Lung (tissue), 12 donors: ENCODE results near the gene PRKG1. TPM values are rescaled to one million over a fixed set of nuclear protein-coding genes. Genes with fewer than 3 reads are reported as not detected.

ENCODE experiments used
- ATAC-seq: fragments of 200-7000 bp; cut with Tn5 transposase; one replicate; pipeline ENCODE4 v1.9.1; 2020; ENCODE audit warnings: moderate number of reproducible peaks; ENCODE audit not compliant: insufficient read depth, low FRiP score
- DNase-seq, 3 donors: peaks; one replicate each; pipeline ENCODE4 v3.0.0-alpha.2; 2013 to 2017
- H3K27ac ChIP-seq, 2 donors: one replicate each; pipeline ENCODE4 v1.5.1; 2013; ENCODE audit warnings: mild to moderate bottlenecking in 2 of 2, moderate library complexity in 2 of 2, control low read depth in 1 of 2, inconsistent platforms in 1 of 2, low read depth in 1 of 2, low read length in 1 of 2
- H3K27me3 ChIP-seq, 3 donors: one replicate each; pipeline ENCODE4 v1.5.1; 2013; ENCODE audit warnings: low read length in 2 of 3; ENCODE audit not compliant: control insufficient read depth in 3 of 3, insufficient read depth in 3 of 3
- H3K36me3 ChIP-seq, 4 donors: one replicate each; pipeline ENCODE4 v1.5.1; 2013; ENCODE audit warnings: low read length in 4 of 4, mild to moderate bottlenecking in 1 of 4, moderate library complexity in 1 of 4; ENCODE audit not compliant: control insufficient read depth in 4 of 4, insufficient read depth in 4 of 4
- H3K4me1 ChIP-seq, 5 donors: one replicate each; pipeline ENCODE4 v1.5.1; 2013; ENCODE audit warnings: low read length in 5 of 5, mild to moderate bottlenecking in 2 of 5, moderate library complexity in 1 of 5; ENCODE audit not compliant: control insufficient read depth in 5 of 5, insufficient read depth in 5 of 5
- H3K4me3 ChIP-seq: one replicate; pipeline ENCODE4 v1.5.1; 2013; ENCODE audit warnings: mild to moderate bottlenecking, control low read depth, moderate library complexity
- H3K9ac ChIP-seq, 2 donors: one replicate each; pipeline ENCODE4 v1.5.1; 2013; ENCODE audit warnings: low read length in 2 of 2, control low read depth in 1 of 2; ENCODE audit not compliant: insufficient read depth in 1 of 2
- H3K9me3 ChIP-seq, 4 donors: one replicate each; pipeline ENCODE4 v1.5.1; 2013; ENCODE audit warnings: low read length in 3 of 4, mild to moderate bottlenecking in 1 of 4, moderate library complexity in 1 of 4; ENCODE audit not compliant: control insufficient read depth in 4 of 4, insufficient read depth in 3 of 4
- WGBS, 2 donors: extraction: QIAGEN DNeasy Blood & Tissue Kit; methylation state at CpG; one replicate each; pipeline ENCODE4 v1.1.7; 2013; 5-methylcytosine and 5-hydroxymethylcytosine counted together
- polyA plus RNA-seq, 2 donors: library from polyadenylated mRNA; stranded (reverse); fragments of 200-250 nt; gene quantifications; one replicate each; pipeline ENCODE4 v1.2.1, GENCODE V29; 2013
- total RNA-seq, 2 donors: library from RNA; depleted of rRNA in 1 of 2; stranded (reverse); fragments of >200 nt in 1 of 2; gene quantifications; one replicate each; pipeline ENCODE4 v1.2.1, GENCODE V29; 2014 to 2021
- TF ChIP-seq, protein P1 (sequence below): IDR thresholded peaks from 2 replicates; pipeline ENCODE4 v1.5.1; 2012; ENCODE audit warnings: mild to moderate bottlenecking; ENCODE audit errors: control extremely low read depth, extremely low read depth
- donor health status: control.
- donor health status: control.
- donor health status: Bipolar disorder and iron deficiency.
- donor health status: healthy.
- donor health status: DM: yes; HTN: yes; CAD: no.

PRKG1 gene
- total and polyA plus RNA-seq, 4 donors: 2.1 to 50.8 (median 15.1) TPM

DNA sequence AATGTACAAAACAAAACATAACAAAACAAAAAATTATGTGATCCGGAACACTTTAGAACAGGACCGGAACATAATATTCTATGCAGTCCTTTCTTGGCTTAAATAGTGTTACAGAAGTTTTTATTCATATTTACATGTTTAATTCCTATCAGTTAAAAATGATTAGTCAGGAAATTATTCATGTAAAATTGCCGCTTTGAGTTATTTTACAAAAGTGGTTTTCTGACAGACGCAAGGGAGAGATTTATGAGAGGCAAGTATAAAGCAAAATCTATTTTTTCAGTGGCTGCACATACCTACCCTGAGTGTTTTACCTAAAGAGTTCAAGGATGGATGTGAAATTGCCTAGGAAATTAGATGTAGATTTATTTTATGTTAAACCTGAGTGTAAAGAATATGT is 1009.1 kb downstream of the PRKG1 start:
- DNase-seq: no peak

DNA sequence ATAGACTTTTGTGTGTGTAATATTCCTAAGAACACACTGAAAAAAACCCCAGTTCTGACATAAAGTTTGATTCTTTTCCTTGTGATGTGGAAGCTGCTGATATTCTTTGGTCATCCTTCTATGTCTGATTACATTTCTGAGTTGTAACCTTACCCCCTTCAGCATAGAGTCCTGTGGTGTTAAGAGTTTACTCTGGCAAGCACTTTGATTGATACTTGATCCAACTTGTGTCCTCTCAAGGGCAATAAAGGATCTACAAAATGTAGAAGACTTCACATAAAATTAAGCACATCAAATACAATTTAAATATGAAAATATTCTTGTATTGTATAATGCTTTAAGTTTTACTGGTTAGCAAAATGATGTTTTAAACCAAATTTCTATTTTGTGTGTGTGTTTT is 1018.1 kb downstream of the PRKG1 start:
- TF ChIP-seq, protein P1, sequence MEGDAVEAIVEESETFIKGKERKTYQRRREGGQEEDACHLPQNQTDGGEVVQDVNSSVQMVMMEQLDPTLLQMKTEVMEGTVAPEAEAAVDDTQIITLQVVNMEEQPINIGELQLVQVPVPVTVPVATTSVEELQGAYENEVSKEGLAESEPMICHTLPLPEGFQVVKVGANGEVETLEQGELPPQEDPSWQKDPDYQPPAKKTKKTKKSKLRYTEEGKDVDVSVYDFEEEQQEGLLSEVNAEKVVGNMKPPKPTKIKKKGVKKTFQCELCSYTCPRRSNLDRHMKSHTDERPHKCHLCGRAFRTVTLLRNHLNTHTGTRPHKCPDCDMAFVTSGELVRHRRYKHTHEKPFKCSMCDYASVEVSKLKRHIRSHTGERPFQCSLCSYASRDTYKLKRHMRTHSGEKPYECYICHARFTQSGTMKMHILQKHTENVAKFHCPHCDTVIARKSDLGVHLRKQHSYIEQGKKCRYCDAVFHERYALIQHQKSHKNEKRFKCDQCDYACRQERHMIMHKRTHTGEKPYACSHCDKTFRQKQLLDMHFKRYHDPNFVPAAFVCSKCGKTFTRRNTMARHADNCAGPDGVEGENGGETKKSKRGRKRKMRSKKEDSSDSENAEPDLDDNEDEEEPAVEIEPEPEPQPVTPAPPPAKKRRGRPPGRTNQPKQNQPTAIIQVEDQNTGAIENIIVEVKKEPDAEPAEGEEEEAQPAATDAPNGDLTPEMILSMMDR: no peak
- H3K27me3 ChIP-seq: no peaks in the 10 kb centered on the region
- no peak for ATAC-seq

More for the DNA sequence above, 1009.1 kb downstream of the PRKG1 start:
- Histone ChIP-seq H3K9ac (no peak overlapping the region), H3K27me3 (no peaks in the 10 kb centered on the region), H3K36me3 (no peaks in the 10 kb centered on the region), H3K9me3 (no peaks in the 10 kb centered on the region), H3K4me3 (no peak overlapping the region), H3K27ac (no peak overlapping the region), H3K4me1 (no peaks in the 10 kb centered on the region)
- TF ChIP-seq, protein P1: no peak
- WGBS, 2 donors: 78 to 83% methylated on average over 4 of the region's 4 CpGs
- ATAC-seq: no peak

DNA sequence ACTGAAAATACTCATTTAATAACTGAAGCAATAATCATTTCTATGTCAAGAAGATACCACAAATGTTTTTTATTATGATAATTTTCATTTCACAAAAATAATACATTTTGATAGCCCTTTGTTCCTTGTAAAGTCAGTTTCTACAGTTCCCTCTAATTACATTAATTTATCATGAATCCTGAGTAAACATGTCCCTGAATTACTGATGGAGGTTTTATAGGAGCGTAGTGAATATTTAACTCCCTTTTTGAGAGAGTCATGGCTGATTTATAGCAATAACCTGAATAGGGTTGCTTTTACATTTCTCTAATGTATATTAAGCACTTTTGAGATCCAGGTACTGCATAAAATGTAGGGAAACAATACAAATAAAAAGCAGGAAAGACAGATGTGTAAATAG is 1023.8 kb downstream of the PRKG1 start:
- Histone ChIP-seq H3K9me3 (no peaks in the 10 kb centered on the region), H3K36me3 (no peaks in the 10 kb centered on the region), H3K9ac (no peak overlapping the region), H3K4me3 (no peak overlapping the region), H3K27me3 (no peaks in the 10 kb centered on the region), H3K27ac (no peak overlapping the region), H3K4me1 (no peaks in the 10 kb centered on the region)
- DNase-seq (no peak), ATAC-seq (no peak)
- TF ChIP-seq, protein P1: no peak
- 94% methylated on average over 1 of the region's 1 CpG for WGBS, 2 donors

More for the DNA sequence above, 1018.1 kb downstream of the PRKG1 start:
- H3K4me1 ChIP-seq: no peaks in the 10 kb centered on the region
- no peak for DNase-seq
- H3K27ac ChIP-seq: no peak overlapping the region
- no peak overlapping the region for H3K9ac ChIP-seq
- no peak overlapping the region for H3K4me3 ChIP-seq
- no peaks in the 10 kb centered on the region for H3K9me3 ChIP-seq
- H3K36me3 ChIP-seq: no peaks in the 10 kb centered on the region

DNA sequence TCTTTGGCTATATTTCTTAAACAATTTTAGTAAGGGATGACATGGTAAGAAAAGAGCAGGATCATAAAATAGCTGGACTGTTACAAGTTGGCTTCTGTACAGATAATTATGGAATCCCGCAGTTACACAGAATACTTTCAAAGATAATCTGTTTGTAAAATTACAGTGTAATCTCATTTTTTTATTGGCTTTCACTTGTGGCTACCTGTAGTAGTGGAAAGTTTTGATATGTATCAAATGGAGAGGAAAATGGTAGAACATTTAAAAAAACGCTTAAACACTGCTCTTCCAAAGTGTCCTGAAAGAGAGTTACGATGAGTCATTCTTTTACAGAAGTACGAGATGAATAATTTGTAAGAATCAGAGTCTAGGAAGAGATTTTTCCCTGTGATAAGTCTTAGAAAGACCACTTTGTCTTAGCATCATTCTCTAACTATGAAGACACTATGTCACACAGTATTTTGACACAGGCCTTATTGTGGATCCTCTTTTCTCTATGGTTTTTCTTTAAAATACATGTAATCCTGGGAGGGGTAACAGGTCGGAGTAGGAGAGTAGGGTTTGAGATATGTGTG is 1024.8 kb downstream of the PRKG1 start:
- H3K27me3 ChIP-seq: no peaks in the 10 kb centered on the region
- no peak overlapping the region for H3K27ac ChIP-seq
- ATAC-seq (no peak), DNase-seq (no peak)
- no peak overlapping the region for H3K9ac ChIP-seq
- H3K4me1 ChIP-seq: no peaks in the 10 kb centered on the region
- TF ChIP-seq, protein P1: no peak
- 91% methylated on average over 5 of the region's 5 CpGs for WGBS, 2 donors
- no peaks in the 10 kb centered on the region for H3K36me3 ChIP-seq
- no peaks in the 10 kb centered on the region for H3K9me3 ChIP-seq
- no peak overlapping the region for H3K4me3 ChIP-seq
